ENCODE results near the gene CRPPA.

Gene CRPPA

DNA sequence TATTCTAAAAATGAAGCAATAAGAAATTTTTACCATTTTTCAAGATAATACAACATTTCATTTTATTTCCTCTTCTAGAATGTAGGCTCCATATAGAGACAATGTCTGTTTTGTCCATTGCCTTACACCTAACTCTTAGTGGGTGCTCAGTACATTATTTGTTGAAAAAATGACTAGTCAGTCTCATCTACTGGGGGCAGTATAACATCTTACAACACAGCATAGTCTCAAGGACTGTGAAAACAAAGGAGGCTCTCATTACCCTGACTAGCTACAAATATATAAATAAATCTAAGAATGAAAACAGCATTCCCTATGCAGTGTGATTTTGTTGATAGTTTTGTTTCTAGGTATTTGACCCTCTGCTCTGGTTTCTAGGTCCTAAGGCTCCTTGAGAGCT lies 11.6 kb downstream of the CRPPA start:
- DNase-seq (ENCODE audit: low read depth), result no peak
- TF ChIP-seq, protein P1, sequence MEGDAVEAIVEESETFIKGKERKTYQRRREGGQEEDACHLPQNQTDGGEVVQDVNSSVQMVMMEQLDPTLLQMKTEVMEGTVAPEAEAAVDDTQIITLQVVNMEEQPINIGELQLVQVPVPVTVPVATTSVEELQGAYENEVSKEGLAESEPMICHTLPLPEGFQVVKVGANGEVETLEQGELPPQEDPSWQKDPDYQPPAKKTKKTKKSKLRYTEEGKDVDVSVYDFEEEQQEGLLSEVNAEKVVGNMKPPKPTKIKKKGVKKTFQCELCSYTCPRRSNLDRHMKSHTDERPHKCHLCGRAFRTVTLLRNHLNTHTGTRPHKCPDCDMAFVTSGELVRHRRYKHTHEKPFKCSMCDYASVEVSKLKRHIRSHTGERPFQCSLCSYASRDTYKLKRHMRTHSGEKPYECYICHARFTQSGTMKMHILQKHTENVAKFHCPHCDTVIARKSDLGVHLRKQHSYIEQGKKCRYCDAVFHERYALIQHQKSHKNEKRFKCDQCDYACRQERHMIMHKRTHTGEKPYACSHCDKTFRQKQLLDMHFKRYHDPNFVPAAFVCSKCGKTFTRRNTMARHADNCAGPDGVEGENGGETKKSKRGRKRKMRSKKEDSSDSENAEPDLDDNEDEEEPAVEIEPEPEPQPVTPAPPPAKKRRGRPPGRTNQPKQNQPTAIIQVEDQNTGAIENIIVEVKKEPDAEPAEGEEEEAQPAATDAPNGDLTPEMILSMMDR (IDR thresholded peaks at IDR 0.05; ENCODE audit: low read depth, low read length, missing control alignments), result no peak
- in situ Hi-C loops (cut with HindIII; ENCODE audit: low sequenced_read_pairs), result loop anchor here (25.0 kb wide), 1 partner anchor 153 kb away; no protein-coding TSS in a partner anchor
- H3K4me3 ChIP-seq (ENCODE audit: low read depth, low read length), result no peak overlapping the region

DNA sequence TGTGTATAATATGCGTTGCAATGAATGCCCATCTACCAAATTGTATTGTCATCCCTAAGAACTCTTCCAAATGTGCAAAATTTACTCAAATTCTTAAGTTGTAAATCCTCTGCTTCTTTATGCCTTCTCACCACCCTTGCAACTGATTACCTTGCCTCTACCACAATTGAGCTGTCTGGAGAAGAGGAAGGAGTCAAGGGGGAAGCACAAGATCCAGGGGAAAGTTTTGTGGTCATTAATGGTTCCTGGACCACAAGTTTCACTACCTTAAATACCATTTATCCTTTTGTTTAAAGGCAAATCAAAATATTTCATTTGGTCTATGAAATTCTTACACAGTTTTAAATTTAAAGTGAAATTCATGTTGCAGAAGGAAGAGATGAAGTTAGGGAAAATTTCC lies 16.7 kb downstream of the CRPPA start:
- no peak for DNase-seq (ENCODE audit: low read depth)
- TF ChIP-seq, protein P1 (IDR thresholded peaks at IDR 0.05; ENCODE audit: low read depth, low read length, missing control alignments), result no peak
- in situ Hi-C loops (cut with HindIII; ENCODE audit: low sequenced_read_pairs), result loop anchor here (25.0 kb wide), 1 partner anchor 158 kb away; no protein-coding TSS in a partner anchor
- no peak overlapping the region for H3K4me3 ChIP-seq (ENCODE audit: low read depth, low read length)

DNA sequence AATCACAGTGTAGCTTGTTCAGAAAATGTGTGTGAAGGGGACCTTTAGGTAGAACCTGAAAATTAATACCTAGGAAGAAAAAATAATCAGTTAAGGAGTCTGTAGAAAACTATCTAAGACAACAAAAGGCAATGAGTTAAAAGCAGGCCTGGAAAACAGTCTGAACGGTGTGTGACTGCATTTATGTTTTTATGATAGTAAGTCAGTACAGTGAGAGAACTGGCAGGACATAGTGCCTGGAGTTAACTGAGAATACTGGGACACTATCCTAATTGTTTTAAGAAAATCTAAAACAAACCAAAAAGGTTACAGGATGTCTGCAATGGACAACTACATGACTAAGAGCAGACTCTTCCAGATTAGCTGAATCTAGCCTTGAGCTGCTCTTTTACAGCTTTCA lies 17.9 kb downstream of the CRPPA start:
- in situ Hi-C loops (cut with HindIII; ENCODE audit: low sequenced_read_pairs), result loop anchor here (25.0 kb wide), 1 partner anchor 159 kb away; no protein-coding TSS in a partner anchor

DNA sequence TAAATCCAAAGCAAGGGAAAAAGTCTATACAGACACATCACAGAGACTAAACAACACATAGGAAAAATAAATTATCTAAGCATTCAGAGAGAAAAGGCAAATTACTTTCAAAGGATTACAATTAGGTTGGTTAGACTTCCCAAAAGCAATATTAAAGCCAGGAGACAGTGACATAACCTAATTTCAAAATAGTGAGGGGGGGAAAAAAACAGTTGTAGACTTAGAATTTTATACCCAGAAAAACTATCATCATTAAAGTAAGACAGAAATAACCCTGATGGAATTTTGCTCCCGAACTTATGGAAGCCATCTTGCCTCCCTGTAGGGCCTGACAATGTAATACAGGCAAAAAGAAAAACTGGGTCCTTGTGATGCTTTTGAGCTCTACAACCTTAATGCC lies 18.4 kb downstream of the CRPPA start:
- DNase-seq (ENCODE audit: low read depth), result no peak
- TF ChIP-seq, protein P1 (IDR thresholded peaks at IDR 0.05; ENCODE audit: low read depth, low read length, missing control alignments), result no peak
- H3K4me3 ChIP-seq (ENCODE audit: low read depth, low read length), result no peak overlapping the region
- in situ Hi-C loops (cut with HindIII; ENCODE audit: low sequenced_read_pairs), result loop anchor here (25.0 kb wide), 1 partner anchor 159 kb away; no protein-coding TSS in a partner anchor

More for the DNA sequence above, 17.9 kb downstream of the CRPPA start:
- no peak for DNase-seq (ENCODE audit: low read depth)
- H3K4me3 ChIP-seq (ENCODE audit: low read depth, low read length), result no peak overlapping the region
- TF ChIP-seq, protein P1 (IDR thresholded peaks at IDR 0.05; ENCODE audit: low read depth, low read length, missing control alignments), result no peak

DNA sequence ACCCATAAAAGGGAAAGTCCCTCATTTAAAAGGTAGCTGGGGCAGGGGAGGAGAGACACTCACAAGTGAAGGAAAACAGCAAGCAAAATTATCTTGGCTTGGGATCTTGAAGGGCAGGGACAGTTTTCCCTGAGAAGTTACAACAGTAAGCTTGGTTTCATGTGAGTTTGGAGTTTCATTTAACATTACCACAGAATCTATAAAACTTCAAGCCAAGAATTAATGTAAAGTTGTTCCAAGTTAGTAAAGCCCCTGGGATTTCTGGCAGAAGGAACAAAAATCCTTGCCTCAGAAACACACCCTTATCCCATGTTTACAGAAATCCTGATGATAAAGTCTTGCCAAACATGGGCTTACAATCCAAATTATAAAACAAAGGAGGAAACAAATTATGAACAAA lies 19.2 kb downstream of the CRPPA start:
- TF ChIP-seq, protein P1 (IDR thresholded peaks at IDR 0.05; ENCODE audit: low read depth, low read length, missing control alignments), result no peak
- DNase-seq (ENCODE audit: low read depth), result no peak
- H3K4me3 ChIP-seq (ENCODE audit: low read depth, low read length), result no peak overlapping the region
- in situ Hi-C loops (cut with HindIII; ENCODE audit: low sequenced_read_pairs), result loop anchor here (25.0 kb wide), 1 partner anchor 160 kb away; no protein-coding TSS in a partner anchor

DNA sequence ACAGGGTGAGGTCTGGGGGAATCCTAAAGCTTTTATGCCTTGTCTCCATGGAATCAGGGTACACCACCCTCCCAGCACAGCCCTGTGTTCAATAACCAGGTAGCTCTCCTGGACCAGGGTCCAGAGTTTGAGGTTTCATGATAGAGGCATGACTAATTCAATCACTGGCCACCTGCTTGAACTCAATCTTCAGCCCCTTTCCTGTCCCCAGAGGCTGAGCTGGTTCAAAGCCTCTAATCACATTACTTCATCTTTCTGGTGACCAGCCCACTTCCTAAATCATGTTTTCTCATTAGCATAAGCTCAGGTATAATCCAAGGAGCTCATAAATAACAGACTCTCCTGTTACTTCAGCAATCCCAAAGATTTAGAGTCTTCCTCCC lies 20.5 kb downstream of the CRPPA start:
- TF ChIP-seq, protein P1 (IDR thresholded peaks at IDR 0.05; ENCODE audit: low read depth, low read length, missing control alignments), result no peak

More for the DNA sequence above, 20.5 kb downstream of the CRPPA start:
- DNase-seq (ENCODE audit: low read depth), result no peak
- in situ Hi-C loops (cut with HindIII; ENCODE audit: low sequenced_read_pairs), result loop anchor here (25.0 kb wide), 1 partner anchor 161 kb away; no protein-coding TSS in a partner anchor
- H3K4me3 ChIP-seq (ENCODE audit: low read depth, low read length), result no peak overlapping the region
